Measurements from ENCODE around the gene CADPS2.

CADPS2 gene

GRCh38 chr7:122525355-122525754, 360.9 kb downstream of the CADPS2 start:
- no peak for DNase-seq (ENCODE audit: low read depth)

DNA sequence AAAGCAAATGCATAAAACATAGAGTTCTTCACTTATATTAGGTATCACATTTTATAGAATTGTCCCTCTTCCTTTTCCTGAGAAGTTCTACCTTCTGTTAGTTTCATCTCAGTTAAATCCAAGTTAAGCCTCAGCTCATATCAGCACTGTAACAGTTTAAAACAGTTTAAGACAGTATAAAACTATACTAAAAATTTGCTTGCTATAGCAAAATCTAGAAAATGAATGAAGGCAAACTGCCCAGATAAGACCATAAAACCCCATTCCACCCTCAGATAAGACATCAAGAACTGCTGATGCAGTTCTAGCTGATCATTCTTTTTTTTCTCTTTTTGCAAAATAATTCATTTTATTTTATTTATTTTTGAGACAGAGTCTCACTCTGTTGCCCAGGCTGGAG, 364.5 kb downstream of the CADPS2 start:
- no peak for DNase-seq (ENCODE audit: low read depth)

DNA sequence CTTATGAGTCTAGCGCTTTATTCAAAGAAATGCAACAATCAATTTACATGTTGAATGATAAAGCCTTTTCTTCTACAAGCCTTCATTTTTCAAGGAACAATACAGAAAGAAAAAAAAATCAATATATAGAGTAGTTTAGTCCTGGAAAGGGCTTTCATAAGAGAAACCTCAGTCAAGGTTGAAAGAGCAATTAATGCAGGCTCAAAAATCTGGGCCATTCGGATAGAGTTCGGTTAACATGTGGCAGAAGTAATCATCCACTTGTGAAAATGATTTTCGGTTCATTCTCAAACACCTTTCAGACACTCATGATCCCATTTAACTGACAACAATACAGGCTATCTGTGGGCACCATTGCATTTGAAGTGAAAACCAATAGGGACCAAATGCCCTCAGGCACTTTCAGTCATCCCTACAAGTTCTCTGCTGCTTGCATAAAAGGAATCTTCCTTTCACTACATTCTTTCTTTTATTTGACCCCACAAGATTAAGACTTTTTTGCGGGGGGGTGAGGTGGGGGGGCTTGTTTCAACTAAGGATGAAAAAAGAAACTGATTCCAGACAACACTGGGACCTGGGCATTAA, 365.2 kb downstream of the CADPS2 start:
- no peak for DNase-seq (ENCODE audit: low read depth)

- DNase-seq (ENCODE audit: low read depth): no peak
Observed at GRCh38 chr7:122518488-122518887, 367.8 kb downstream of the CADPS2 start.

DNA sequence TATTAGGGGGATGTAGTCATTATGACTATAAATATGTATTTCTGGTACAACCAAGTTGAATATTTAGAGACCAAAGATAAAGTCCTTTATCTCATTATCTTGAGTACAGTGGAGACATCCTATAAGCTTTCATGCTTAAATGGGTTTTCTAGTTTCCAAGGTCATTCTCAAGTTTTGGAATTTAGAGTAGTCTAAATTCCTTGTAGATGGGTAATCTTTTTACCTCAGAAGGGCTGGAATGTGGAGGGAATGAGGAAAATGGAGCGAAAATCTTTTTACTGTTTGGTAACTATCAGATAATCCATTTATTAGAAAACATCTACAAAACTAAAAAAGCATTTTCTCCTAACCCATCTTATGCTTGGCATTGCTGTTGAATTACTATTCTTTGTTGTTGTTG, 368.7 kb downstream of the CADPS2 start:
- DNase-seq (ENCODE audit: low read depth): no peak

GRCh38 chr7:122515404-122515803, 370.9 kb downstream of the CADPS2 start:
- no peak for DNase-seq (ENCODE audit: low read depth)

- no peak for DNase-seq (ENCODE audit: low read depth)
Observed at GRCh38 chr7:122511268-122511667, 375.0 kb downstream of the CADPS2 start.

- no peak for DNase-seq (ENCODE audit: low read depth)
Observed at GRCh38 chr7:122507591-122507990, 378.7 kb downstream of the CADPS2 start.

GRCh38 chr7:122492007-122492406, 394.3 kb downstream of the CADPS2 start:
- DNase-seq (ENCODE audit: low read depth): no peak

DNA sequence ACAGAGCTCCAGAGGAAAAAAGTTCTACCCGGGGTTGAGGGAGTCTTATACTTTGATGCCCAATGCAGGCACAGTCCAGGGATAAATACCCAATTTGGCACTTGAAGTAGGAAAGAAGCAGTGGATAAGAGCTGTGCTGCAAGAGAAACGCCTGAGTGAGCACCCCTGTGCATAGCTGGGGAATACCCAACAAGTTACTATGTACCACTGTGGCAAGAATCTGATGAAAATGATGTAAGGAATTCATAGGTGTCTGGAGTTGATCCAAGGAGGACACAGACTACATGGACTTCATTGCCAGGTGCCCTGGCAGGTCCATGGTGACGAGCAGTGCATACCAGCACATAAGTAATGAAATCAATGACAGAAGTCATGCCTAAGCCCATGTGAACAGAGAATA, 398.0 kb downstream of the CADPS2 start:
- no peak for DNase-seq (ENCODE audit: low read depth)

GRCh38 chr7:122487131-122487530, 399.1 kb downstream of the CADPS2 start:
- no peak for DNase-seq (ENCODE audit: low read depth)

DNA sequence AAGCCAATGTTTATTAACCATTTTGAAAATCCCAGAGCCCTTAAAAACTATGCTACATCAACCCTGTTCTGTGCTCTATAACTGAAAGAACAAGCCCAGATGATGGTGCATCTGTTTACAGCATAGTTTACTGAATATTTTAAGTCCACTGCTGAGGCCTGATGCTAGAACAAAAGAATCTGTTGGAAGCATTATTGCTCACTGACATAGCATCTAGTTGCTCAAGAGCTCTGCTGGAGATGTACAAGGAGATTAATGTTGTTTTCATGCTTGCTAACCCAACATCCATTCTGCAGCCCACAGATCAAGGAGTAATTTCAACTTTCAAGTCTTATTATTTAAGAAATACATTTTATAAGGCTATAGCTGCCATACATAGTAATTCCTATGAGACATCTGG, 400.4 kb downstream of the CADPS2 start:
- DNase-seq (ENCODE audit: low read depth): no peak

DNA sequence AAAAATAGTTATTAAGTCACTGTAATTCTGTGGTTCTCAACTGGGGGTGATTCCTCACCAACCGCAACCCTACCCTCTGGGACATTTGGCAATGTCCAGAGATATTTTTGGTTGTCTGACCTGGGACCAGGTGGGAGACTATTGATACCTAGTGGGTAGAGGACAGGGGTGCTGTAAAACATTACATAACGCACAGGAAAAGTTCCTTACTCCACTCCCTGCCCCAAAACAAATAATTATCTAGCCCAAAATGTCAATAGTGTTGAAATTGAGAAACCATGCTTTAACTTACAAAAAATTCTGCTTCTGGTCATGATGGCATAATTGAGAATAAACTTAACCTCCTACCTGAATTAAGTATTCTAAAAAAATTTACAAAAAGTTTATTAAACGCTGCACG, 404.0 kb downstream of the CADPS2 start:
- DNase-seq (ENCODE audit: low read depth): no peak

DNA sequence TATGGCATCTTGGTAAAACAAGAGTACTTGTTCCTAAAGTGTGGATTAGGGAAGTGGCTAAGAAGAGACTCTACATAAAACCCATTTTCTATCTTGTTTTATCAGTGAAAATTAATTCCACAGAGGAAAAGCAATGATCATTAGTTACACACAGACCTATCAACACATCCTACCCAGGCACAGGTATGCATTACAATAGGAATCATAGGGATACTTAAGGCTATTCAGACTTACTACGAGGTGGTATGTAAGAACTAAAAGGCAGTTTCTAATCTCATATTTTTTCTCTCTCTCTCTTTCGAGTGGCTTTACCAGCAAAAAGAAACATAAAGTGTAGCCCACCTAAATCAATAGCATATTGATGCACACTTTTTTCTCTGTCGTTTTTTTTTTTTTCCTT, 415.4 kb downstream of the CADPS2 start:
- DNase-seq (ENCODE audit: low read depth): no peak

- DNase-seq (ENCODE audit: low read depth): no peak
Observed at GRCh38 chr7:122468945-122469344, 417.3 kb downstream of the CADPS2 start.

GRCh38 chr7:122467661-122468449, 418.4 kb downstream of the CADPS2 start:
- DNase-seq (ENCODE audit: low read depth): no peak

- DNase-seq (ENCODE audit: low read depth): no peak
Observed at GRCh38 chr7:122465296-122465695, 421.0 kb downstream of the CADPS2 start.

- no peak for DNase-seq (ENCODE audit: low read depth)
Observed at GRCh38 chr7:122463631-122464030, 422.6 kb downstream of the CADPS2 start.

DNA sequence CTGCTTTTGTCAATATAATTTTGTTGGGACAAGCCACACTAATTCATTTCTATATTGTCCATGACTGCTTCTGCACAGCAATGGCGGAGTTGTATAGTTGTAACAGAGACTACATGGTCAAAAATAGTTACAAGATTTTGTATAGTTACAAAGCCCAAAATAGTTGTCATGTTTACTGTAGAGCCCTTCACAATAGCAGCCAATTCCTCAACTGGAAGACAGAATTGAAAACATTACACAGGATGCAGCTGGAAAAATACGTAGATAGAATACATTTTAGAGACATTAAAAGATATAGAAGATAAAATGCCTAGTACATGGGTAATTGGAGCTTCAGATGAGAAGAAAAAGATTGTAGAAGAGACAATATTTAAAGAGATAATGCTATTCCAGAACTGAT, 425.3 kb downstream of the CADPS2 start:
- DNase-seq (ENCODE audit: low read depth): no peak

DNA sequence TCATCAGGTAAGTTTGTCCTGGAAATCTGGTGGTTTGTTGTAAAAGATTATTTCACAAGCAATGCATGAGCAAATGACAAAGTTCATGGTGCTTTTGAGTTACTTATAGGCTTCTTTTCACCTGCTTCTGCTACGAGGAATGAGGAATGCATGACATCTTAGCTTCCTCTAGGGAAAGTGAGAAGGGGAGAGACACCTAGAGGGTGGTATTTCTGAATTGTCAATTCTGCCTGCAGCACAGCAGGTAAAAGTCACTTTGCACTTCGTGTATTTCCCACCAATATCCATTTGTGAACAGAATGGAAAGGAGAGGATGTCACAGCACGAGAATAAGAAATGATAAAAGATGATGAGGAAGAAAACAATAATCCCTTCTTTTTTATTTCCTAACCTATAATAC, 428.3 kb downstream of the CADPS2 start:
- no peak for DNase-seq (ENCODE audit: low read depth)

- no peak for DNase-seq (ENCODE audit: low read depth)
Observed at GRCh38 chr7:122457325-122457724, 428.9 kb downstream of the CADPS2 start.

GRCh38 chr7:122454776-122455507, 431.3 kb downstream of the CADPS2 start:
- no peak for DNase-seq (ENCODE audit: low read depth)

DNA sequence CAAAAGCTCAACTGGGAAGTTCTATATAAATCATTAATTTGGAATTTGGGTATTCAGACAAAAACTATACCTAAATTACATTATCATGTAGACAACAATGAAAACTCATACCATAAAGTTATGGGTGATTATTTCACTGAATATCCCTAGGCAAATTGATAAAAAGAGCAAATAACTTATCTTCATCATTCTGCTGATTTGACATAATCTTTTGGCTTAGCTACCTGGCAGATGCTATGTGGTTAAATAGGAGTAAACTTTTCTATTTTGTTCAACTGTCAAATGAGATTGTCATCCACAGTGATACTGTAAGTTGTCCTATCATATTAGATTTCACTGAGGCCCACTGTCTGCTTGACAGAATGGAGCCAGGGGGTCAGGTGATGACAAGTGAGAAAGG, 432.8 kb downstream of the CADPS2 start:
- DNase-seq (ENCODE audit: low read depth): no peak
